ENCODE measurements around the gene ATP6V0A1.
A peak's percentile ranks its signal among the peaks of the same experiment; 100 is the strongest.

ATP6V0A1 gene

DNA sequence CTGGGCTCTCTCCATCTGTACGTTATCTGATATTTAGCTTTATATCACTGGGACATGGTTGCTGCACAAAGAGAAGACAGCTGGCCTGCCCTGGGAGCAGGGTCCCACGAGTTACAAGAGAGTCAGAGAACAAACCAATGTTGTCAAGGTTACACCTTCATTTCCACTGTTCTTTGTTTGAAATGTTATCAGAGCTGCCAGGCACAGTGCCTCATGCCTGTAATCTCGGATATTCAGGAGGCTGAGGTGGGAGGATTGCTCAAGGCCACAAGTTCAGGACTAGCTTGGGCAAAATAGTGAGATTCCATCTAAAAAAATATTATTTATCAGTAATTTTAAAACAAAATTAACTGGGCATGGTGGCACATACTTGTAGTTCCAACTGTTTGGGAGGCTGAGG lies 34.6 kb downstream of the ATP6V0A1 start:
- no peak overlapping the region for H3K4me3 ChIP-seq (ENCODE audit: control insufficient read depth in 1 of 7, extremely low read depth in 1 of 7, insufficient read depth in 4 of 7, low read depth in 2 of 7, low read length in 6 of 7)
- peak in 2 of 3 donors; percentile 20 to 50 for DNase-seq
- H3K27ac ChIP-seq (ENCODE audit: insufficient read depth in 1 of 2, low read depth in 1 of 2, low read length in 2 of 2, poor library complexity in 1 of 2, severe bottlenecking in 2 of 2) = no peak overlapping the region
- ChIA-PET POLR2A (no interaction called here), CTCF (interaction anchor here (1.0 to 2.1 kb wide), 6 partner anchors 9 to 185 kb away, joined by 3 to 25 read pairs (median 4); no protein-coding TSS in a partner anchor)
- peaks cover 8 to 54% (median 26%) of the 10 kb centered on the region in 4 experiments for H3K36me3 ChIP-seq (ENCODE audit: control insufficient read depth in 4 of 4, insufficient read depth in 4 of 4, low read length in 3 of 4)
- no peaks in the 10 kb centered on the region for H3K27me3 ChIP-seq (replicated peaks in 2 of 5; ENCODE audit: control insufficient read depth in 4 of 5, insufficient read depth in 5 of 5, low read length in 4 of 5)
- H3K9me3 ChIP-seq (ENCODE audit: control extremely low read depth in 1 of 5, control insufficient read depth in 4 of 5, insufficient read depth in 2 of 5, low read depth in 1 of 5, low read length in 4 of 5) = no peaks in the 10 kb centered on the region
- H3K4me1 ChIP-seq (ENCODE audit: control extremely low read depth in 1 of 4, control insufficient read depth in 4 of 4, insufficient read depth in 4 of 4, low read length in 3 of 4) = peaks cover 0 to 14% (median 11%) of the 10 kb centered on the region in 4 experiments
- WGBS (ENCODE audit: insufficient coverage) = 80% methylated on average over 3 of the region's 3 CpGs

DNA sequence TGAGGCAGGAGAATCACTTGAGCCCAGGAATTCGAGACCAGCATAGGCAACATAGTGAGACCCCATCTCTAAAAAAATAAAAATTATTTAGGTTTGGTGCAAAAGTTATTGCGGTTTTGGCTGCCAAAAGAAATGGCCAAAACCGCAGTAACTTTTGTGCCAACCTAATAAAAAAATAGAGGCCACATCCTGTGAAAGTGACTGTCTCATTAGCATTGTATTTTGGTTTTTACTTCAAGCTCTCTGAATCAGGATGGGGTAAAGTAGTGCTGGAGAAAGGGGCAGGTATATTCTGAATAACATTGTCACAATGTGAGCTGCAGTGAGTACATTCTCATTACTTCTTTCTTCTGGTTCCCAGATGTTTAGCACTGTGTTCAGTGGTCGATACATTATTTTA lies 36.0 kb downstream of the ATP6V0A1 start:
- no peak for DNase-seq
- 58% methylated on average over 2 of the region's 4 CpGs for WGBS (ENCODE audit: insufficient coverage)
- ChIA-PET POLR2A (interaction anchor here (0.7 to 1.5 kb wide), 2 partner anchors 14 to 16 kb away, joined by 5 to 8 read pairs; no protein-coding TSS in a partner anchor), CTCF (interaction anchor here (0.8 to 2.1 kb wide), 5 partner anchors 9 to 25 kb away, joined by 3 to 25 read pairs (median 4); no protein-coding TSS in a partner anchor)
- no peak overlapping the region for H3K4me3 ChIP-seq (ENCODE audit: control insufficient read depth in 1 of 7, extremely low read depth in 1 of 7, insufficient read depth in 4 of 7, low read depth in 2 of 7, low read length in 6 of 7)
- H3K36me3 ChIP-seq (ENCODE audit: control insufficient read depth in 4 of 4, insufficient read depth in 4 of 4, low read length in 3 of 4) = peaks cover 8 to 51% (median 22%) of the 10 kb centered on the region in 4 experiments
- no peaks in the 10 kb centered on the region for H3K9me3 ChIP-seq (ENCODE audit: control extremely low read depth in 1 of 5, control insufficient read depth in 4 of 5, insufficient read depth in 2 of 5, low read depth in 1 of 5, low read length in 4 of 5)
- no peaks in the 10 kb centered on the region for H3K27me3 ChIP-seq (replicated peaks in 2 of 5; ENCODE audit: control insufficient read depth in 4 of 5, insufficient read depth in 5 of 5, low read length in 4 of 5)
- H3K27ac ChIP-seq (ENCODE audit: insufficient read depth in 1 of 2, low read depth in 1 of 2, low read length in 2 of 2, poor library complexity in 1 of 2, severe bottlenecking in 2 of 2) = no peak overlapping the region
- peaks cover 0 to 14% (median 11%) of the 10 kb centered on the region in 4 experiments for H3K4me1 ChIP-seq (ENCODE audit: control extremely low read depth in 1 of 4, control insufficient read depth in 4 of 4, insufficient read depth in 4 of 4, low read length in 3 of 4)

DNA sequence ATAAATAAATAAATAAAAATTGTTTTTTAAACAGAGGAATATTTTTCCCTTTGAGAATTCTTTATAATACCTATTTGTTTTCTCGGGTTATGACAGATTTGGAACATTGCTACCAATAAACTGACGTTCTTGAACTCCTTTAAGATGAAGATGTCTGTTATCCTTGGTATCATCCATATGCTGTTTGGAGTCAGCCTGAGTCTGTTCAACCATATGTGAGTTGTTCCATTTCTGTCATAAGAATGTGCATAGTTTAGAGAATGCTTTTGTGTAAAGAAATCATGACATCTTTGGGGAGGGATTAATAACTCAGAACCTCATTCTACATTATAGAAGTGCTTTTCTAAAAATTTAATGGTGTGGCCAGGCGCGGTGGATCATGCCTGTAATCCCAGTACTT lies 40.1 kb downstream of the ATP6V0A1 start:
- Histone ChIP-seq H3K4me1 (ENCODE audit: control extremely low read depth in 1 of 4, control insufficient read depth in 4 of 4, insufficient read depth in 4 of 4, low read length in 3 of 4) (peaks cover 0 to 14% (median 11%) of the 10 kb centered on the region in 4 experiments), H3K27ac (ENCODE audit: insufficient read depth in 1 of 2, low read depth in 1 of 2, low read length in 2 of 2, poor library complexity in 1 of 2, severe bottlenecking in 2 of 2) (no peak overlapping the region), H3K36me3 (ENCODE audit: control insufficient read depth in 4 of 4, insufficient read depth in 4 of 4, low read length in 3 of 4) (peaks cover 11 to 60% (median 28%) of the 10 kb centered on the region in 4 experiments), H3K9me3 (ENCODE audit: control extremely low read depth in 1 of 5, control insufficient read depth in 4 of 5, insufficient read depth in 2 of 5, low read depth in 1 of 5, low read length in 4 of 5) (no peaks in the 10 kb centered on the region), H3K27me3 (replicated peaks in 2 of 5; ENCODE audit: control insufficient read depth in 4 of 5, insufficient read depth in 5 of 5, low read length in 4 of 5) (no peaks in the 10 kb centered on the region), H3K4me3 (ENCODE audit: control insufficient read depth in 1 of 7, extremely low read depth in 1 of 7, insufficient read depth in 4 of 7, low read depth in 2 of 7, low read length in 6 of 7) (no peak overlapping the region)
- no peak for DNase-seq
- ChIA-PET POLR2A (no interaction called here), CTCF (no interaction called here)
- 100% methylated on average over 3 of the region's 4 CpGs for WGBS (ENCODE audit: insufficient coverage)

DNA sequence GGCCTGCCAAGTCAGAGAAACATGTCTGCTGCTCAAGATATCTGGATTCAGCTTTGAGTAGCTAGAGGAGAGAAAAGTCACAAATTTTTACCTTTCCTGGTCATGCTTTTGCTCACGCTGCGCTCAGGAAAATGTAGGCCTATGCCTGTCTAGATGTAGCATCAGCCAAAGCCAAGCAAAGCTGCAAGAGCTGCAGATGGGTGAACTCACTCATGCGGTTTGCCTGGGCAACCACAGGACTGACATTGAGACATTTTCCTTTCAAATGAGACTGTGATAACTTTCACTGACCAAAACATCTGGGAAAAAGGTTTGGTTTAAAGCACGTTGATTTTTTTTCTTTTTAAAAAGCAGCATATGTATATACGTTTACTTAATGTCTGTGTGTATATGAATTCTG lies 43.4 kb downstream of the ATP6V0A1 start:
- Histone ChIP-seq H3K4me1 (ENCODE audit: control extremely low read depth in 1 of 4, control insufficient read depth in 4 of 4, insufficient read depth in 4 of 4, low read length in 3 of 4) (no peaks in the 10 kb centered on the region), H3K9me3 (ENCODE audit: control extremely low read depth in 1 of 5, control insufficient read depth in 4 of 5, insufficient read depth in 2 of 5, low read depth in 1 of 5, low read length in 4 of 5) (no peaks in the 10 kb centered on the region), H3K27ac (ENCODE audit: insufficient read depth in 1 of 2, low read depth in 1 of 2, low read length in 2 of 2, poor library complexity in 1 of 2, severe bottlenecking in 2 of 2) (no peak overlapping the region), H3K27me3 (replicated peaks in 2 of 5; ENCODE audit: control insufficient read depth in 4 of 5, insufficient read depth in 5 of 5, low read length in 4 of 5) (no peaks in the 10 kb centered on the region), H3K4me3 (ENCODE audit: control insufficient read depth in 1 of 7, extremely low read depth in 1 of 7, insufficient read depth in 4 of 7, low read depth in 2 of 7, low read length in 6 of 7) (no peak overlapping the region), H3K36me3 (ENCODE audit: control insufficient read depth in 4 of 4, insufficient read depth in 4 of 4, low read length in 3 of 4) (peaks cover 17 to 55% (median 34%) of the 10 kb centered on the region in 4 experiments)
- no peak for DNase-seq
- ChIA-PET CTCF (no interaction called here), POLR2A (no interaction called here)
- WGBS (ENCODE audit: insufficient coverage) = 100% methylated on average over 2 of the region's 5 CpGs

DNA sequence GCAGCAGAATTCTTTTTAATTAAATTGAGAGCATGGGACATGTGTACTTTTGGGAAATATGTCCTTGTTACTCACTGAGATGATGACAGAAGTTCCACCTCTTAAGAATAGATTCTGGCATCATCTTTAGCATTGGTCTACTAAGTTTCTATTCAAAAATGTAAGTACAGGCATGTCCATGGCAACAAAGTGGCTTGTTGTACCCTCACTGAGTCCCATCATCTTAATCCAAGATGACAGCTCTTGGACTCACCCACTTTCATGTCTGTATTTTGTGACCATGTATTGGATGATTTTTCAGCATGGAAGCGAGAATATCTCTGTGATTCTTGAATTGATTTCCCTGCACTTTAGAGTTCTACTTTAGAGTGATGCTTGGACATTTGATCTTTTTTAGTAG lies 44.2 kb downstream of the ATP6V0A1 start:
- ChIA-PET POLR2A (no interaction called here), CTCF (no interaction called here)
- Histone ChIP-seq H3K36me3 (ENCODE audit: control insufficient read depth in 4 of 4, insufficient read depth in 4 of 4, low read length in 3 of 4) (peaks cover 19 to 56% (median 36%) of the 10 kb centered on the region in 4 experiments), H3K4me1 (ENCODE audit: control extremely low read depth in 1 of 4, control insufficient read depth in 4 of 4, insufficient read depth in 4 of 4, low read length in 3 of 4) (peaks cover 0 to 3% (median 2%) of the 10 kb centered on the region in 4 experiments), H3K27me3 (replicated peaks in 2 of 5; ENCODE audit: control insufficient read depth in 4 of 5, insufficient read depth in 5 of 5, low read length in 4 of 5) (no peaks in the 10 kb centered on the region), H3K9me3 (ENCODE audit: control extremely low read depth in 1 of 5, control insufficient read depth in 4 of 5, insufficient read depth in 2 of 5, low read depth in 1 of 5, low read length in 4 of 5) (no peaks in the 10 kb centered on the region), H3K27ac (ENCODE audit: insufficient read depth in 1 of 2, low read depth in 1 of 2, low read length in 2 of 2, poor library complexity in 1 of 2, severe bottlenecking in 2 of 2) (no peak overlapping the region), H3K4me3 (ENCODE audit: control insufficient read depth in 1 of 7, extremely low read depth in 1 of 7, insufficient read depth in 4 of 7, low read depth in 2 of 7, low read length in 6 of 7) (no peak overlapping the region)
- WGBS (ENCODE audit: insufficient coverage) = 100% methylated on average over 1 of the region's 1 CpG
- DNase-seq = no peak

DNA sequence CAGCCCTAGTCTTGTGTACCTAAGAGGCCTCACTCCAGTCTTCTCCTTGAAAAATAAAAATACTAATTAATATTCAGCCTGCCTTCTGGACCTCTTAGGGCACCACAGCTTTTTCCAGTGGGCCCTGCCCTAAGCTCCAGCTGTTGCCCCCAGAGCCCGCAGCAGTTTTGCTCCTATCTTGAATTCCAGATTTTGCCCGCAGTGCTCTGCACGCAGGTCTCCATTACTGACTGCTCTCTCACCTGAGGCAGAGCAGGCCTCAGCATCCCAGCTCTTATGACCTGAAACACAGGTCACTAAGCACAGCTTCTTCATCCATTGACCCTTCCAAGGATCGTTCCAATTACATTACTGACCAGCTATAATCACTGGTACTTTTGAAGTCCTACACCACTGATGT lies 49.0 kb downstream of the ATP6V0A1 start:
- POLR2A ChIA-PET = interaction anchor here (0.6 kb wide), 1 partner anchor 25 kb away, joined by 3 read pairs; no protein-coding TSS in a partner anchor
- Histone ChIP-seq H3K27me3 (replicated peaks in 2 of 5; ENCODE audit: control insufficient read depth in 4 of 5, insufficient read depth in 5 of 5, low read length in 4 of 5) (no peaks in the 10 kb centered on the region), H3K9me3 (ENCODE audit: control extremely low read depth in 1 of 5, control insufficient read depth in 4 of 5, insufficient read depth in 2 of 5, low read depth in 1 of 5, low read length in 4 of 5) (no peaks in the 10 kb centered on the region), H3K36me3 (ENCODE audit: control insufficient read depth in 4 of 4, insufficient read depth in 4 of 4, low read length in 3 of 4) (peaks cover 9 to 54% (median 15%) of the 10 kb centered on the region in 4 experiments), H3K4me3 (ENCODE audit: control insufficient read depth in 1 of 7, extremely low read depth in 1 of 7, insufficient read depth in 4 of 7, low read depth in 2 of 7, low read length in 6 of 7) (no peak overlapping the region), H3K27ac (ENCODE audit: insufficient read depth in 1 of 2, low read depth in 1 of 2, low read length in 2 of 2, poor library complexity in 1 of 2, severe bottlenecking in 2 of 2) (no peak overlapping the region), H3K4me1 (ENCODE audit: control extremely low read depth in 1 of 4, control insufficient read depth in 4 of 4, insufficient read depth in 4 of 4, low read length in 3 of 4) (peaks cover 9 to 30% (median 27%) of the 10 kb centered on the region in 4 experiments)
- no peak for DNase-seq
- WGBS (ENCODE audit: insufficient coverage) = 97% methylated on average over 4 of the region's 4 CpGs
- CTCF ChIA-PET = interaction anchor here (0.8 to 6.6 kb wide), 8 partner anchors 11 to 86 kb away, joined by 3 to 44 read pairs (median 4); no protein-coding TSS in a partner anchor

DNA sequence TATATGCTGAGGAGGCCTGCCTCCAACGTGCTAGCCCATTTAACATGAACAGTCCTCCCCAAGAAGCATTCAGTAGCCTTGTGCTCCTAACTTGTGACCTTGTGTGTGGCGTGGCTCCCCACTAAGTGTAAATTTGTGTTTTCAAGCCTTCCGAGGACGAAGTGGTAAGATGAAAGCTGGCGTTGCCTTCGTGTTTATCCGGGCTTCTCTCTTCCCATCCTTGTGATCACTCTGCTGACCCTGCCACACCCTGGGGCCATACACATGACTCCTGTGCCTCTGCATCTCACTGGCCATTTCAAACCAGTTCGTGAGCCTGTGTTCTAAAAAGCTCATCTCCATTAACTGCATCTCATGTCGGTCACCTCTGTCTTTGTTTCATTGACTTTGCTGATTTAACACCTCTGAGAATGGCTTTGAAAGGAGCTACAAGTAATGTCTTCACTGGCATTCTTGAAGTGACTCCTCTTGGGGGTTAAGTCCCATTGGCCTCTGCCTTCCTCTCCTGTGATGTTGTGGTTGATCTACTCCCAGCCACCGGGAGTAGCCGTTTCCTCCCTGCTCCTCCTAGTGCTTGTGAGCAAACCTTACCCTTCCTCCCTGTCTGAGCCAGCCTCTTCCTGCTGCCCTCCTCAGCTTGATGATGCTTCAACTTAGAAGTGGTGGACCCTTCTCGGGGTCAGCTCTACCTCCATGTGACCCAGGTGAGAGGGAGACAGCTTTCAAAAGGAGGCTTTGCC lies 49.9 kb downstream of the ATP6V0A1 start:
- POLR2A ChIA-PET = interaction anchor here (0.6 to 0.9 kb wide), 3 partner anchors 11 to 85 kb away, joined by 3 read pairs; partner anchors contain the start of gene CAVIN1

More for the DNA sequence above, 49.9 kb downstream of the ATP6V0A1 start:
- CTCF ChIA-PET = interaction anchor here (1.1 to 6.6 kb wide), 7 partner anchors 9 to 191 kb away, joined by 3 to 44 read pairs (median 4); no protein-coding TSS in a partner anchor
- 72% methylated on average over 9 of the region's 12 CpGs for WGBS (ENCODE audit: insufficient coverage)
- Histone ChIP-seq H3K36me3 (ENCODE audit: control insufficient read depth in 4 of 4, insufficient read depth in 4 of 4, low read length in 3 of 4) (peaks cover 7 to 51% (median 11%) of the 10 kb centered on the region in 4 experiments), H3K4me3 (ENCODE audit: control insufficient read depth in 1 of 7, extremely low read depth in 1 of 7, insufficient read depth in 4 of 7, low read depth in 2 of 7, low read length in 6 of 7) (no peak overlapping the region), H3K9me3 (ENCODE audit: control extremely low read depth in 1 of 5, control insufficient read depth in 4 of 5, insufficient read depth in 2 of 5, low read depth in 1 of 5, low read length in 4 of 5) (no peaks in the 10 kb centered on the region), H3K27me3 (replicated peaks in 2 of 5; ENCODE audit: control insufficient read depth in 4 of 5, insufficient read depth in 5 of 5, low read length in 4 of 5) (no peaks in the 10 kb centered on the region), H3K27ac (ENCODE audit: insufficient read depth in 1 of 2, low read depth in 1 of 2, low read length in 2 of 2, poor library complexity in 1 of 2, severe bottlenecking in 2 of 2) (peak overlapping the region in 1 of 2 experiments; percentile 27), H3K4me1 (ENCODE audit: control extremely low read depth in 1 of 4, control insufficient read depth in 4 of 4, insufficient read depth in 4 of 4, low read length in 3 of 4) (peaks cover 9 to 30% (median 27%) of the 10 kb centered on the region in 4 experiments)
- no peak for DNase-seq

All from common myeloid progenitor, CD34-positive (primary cell).